HPDE6-E6E7 (cell line): ENCODE data around the gene ARID4B.

ENCODE experiments used
- DNase-seq: peaks from one replicate; pipeline ENCODE4 v3.0.0; 2011; ENCODE audit warnings: missing footprints; ENCODE audit errors: extremely low spot score

Gene ARID4B

GRCh38 chr1:235127732-235128455 is 200.1 kb downstream of the ARID4B start:
- no peak for DNase-seq

- no peak for DNase-seq
Measured at GRCh38 chr1:235127203-235127602, 200.8 kb downstream of the ARID4B start.

- DNase-seq: no peak
Measured at GRCh38 chr1:235124665-235125064, 203.3 kb downstream of the ARID4B start.

GRCh38 chr1:235124111-235124510 is 203.9 kb downstream of the ARID4B start:
- DNase-seq: no peak

GRCh38 chr1:235122348-235122747 is 205.6 kb downstream of the ARID4B start:
- no peak for DNase-seq
